K562 (cell line): ENCODE data around the gene RBM22. TPM values are rescaled to one million over a fixed set of nuclear protein-coding genes. Genes with fewer than 3 reads are reported as not detected.

Source experiments
- ARHGAP35 ChIP-seq: fragments of 450-650 bp; IDR thresholded peaks from 2 replicates; pipeline ENCODE4 v1.6.1; 2018; ENCODE audit not compliant: partially characterized antibody
- CBFB ChIP-seq: sonication (generic); formaldehyde crosslinking; IDR thresholded peaks from 2 replicates; pipeline ENCODE4 v1.4.0; 2020; ENCODE audit warnings: mild to moderate bottlenecking, missing genetic modification reagents
- CBX8 ChIP-seq: fragments of 200-600 bp; sonication (generic); IDR thresholded peaks from 2 replicates; pipeline ENCODE4 v1.6.1; 2012; ENCODE audit warnings: borderline replicate concordance, mixed run types, low read depth, mild to moderate bottlenecking, moderate library complexity, mixed read lengths, low read length, control low read depth, inconsistent platforms; ENCODE audit not compliant: poor library complexity, severe bottlenecking; ENCODE audit errors: extremely low read depth
- NEUROD1 ChIP-seq: fragments of 150-350 bp; IDR thresholded peaks from 2 replicates; pipeline ENCODE4 v1.6.1; 2014; ENCODE audit warnings: borderline replicate concordance, low read length, low read depth; ENCODE audit not compliant: partially characterized antibody
- POLR2B ChIP-seq: fragments of 450-650 bp; IDR thresholded peaks from 2 replicates; pipeline ENCODE4 v1.6.1; 2018; ENCODE audit warnings: low read depth; ENCODE audit not compliant: partially characterized antibody
- polyA plus RNA-seq, 8 experiments: library from polyadenylated mRNA; depleted of rRNA in 4 of 8; stranded (reverse) in 5 of 8; unstranded in 3 of 8; fragments of >200 nt; fragmentation: Nextera tagmentation in 2 of 8; fragmentation: Illumina TruSeq in 1 of 8; extraction: Ambion mirVana in 2 of 8; extraction: Trizol in 1 of 8; gene quantifications; 2 replicates each; pipeline versions ENCODE4 v1.2.1 to v1.2.3, GENCODE V29; 2011 to 2014; ENCODE audit warnings: inconsistent platforms in 1 of 8, missing spikeins in 1 of 8
- total RNA-seq, 7 experiments: library from RNA; depleted of rRNA in 6 of 7; stranded (reverse); fragments of >200 nt in 6 of 7; fragmentation: Illumina TruSeq in 2 of 7; extraction: Trizol in 2 of 7; gene quantifications; 2 replicates each; pipeline versions ENCODE4 v1.2.1 to v1.2.3, GENCODE V29; 2011 to 2021; ENCODE audit warnings: low replicate concordance in 1 of 7
- TF ChIP-seq, protein P1 (sequence below): sonication (generic); formaldehyde crosslinking; IDR thresholded peaks from 2 replicates; pipeline ENCODE4 v1.8.0; 2022; ENCODE audit warnings: mild to moderate bottlenecking, missing genetic modification reagents
- TF ChIP-seq, protein P2 (sequence below): sonication (generic); formaldehyde crosslinking; IDR thresholded peaks from 2 replicates; pipeline ENCODE4 v1.5.0; 2020; ENCODE audit warnings: missing genetic modification reagents
- TF ChIP-seq, protein P3 (sequence below): fragments of 450-650 bp; formaldehyde crosslinking; IDR thresholded peaks from 2 replicates; pipeline ENCODE4 v1.4.0; 2022; ENCODE audit warnings: missing genetic modification characterization
- TF ChIP-seq, protein P4 (sequence below): sonication (generic); formaldehyde crosslinking; IDR thresholded peaks from 2 replicates; pipeline ENCODE4 v1.8.0; 2022; ENCODE audit warnings: mild to moderate bottlenecking, missing genetic modification reagents
- TF ChIP-seq, protein P5 (sequence below): sonication (generic); formaldehyde crosslinking; IDR thresholded peaks from 2 replicates; pipeline ENCODE4 v1.8.1; 2023; ENCODE audit warnings: mild to moderate bottlenecking, missing genetic modification reagents
- TF ChIP-seq, protein P6 (sequence below): fragments of 450-650 bp; IDR thresholded peaks from 2 replicates; pipeline ENCODE4 v1.6.1; 2016; ENCODE audit warnings: mild to moderate bottlenecking

The RBM22 gene
- total and polyA plus RNA-seq, 9 of the 15 experiments (the other 6 are each of a cell fraction or from before 2014, with no cell fraction given) = 31.3 to 82.2 (median 44.8) TPM

DNA sequence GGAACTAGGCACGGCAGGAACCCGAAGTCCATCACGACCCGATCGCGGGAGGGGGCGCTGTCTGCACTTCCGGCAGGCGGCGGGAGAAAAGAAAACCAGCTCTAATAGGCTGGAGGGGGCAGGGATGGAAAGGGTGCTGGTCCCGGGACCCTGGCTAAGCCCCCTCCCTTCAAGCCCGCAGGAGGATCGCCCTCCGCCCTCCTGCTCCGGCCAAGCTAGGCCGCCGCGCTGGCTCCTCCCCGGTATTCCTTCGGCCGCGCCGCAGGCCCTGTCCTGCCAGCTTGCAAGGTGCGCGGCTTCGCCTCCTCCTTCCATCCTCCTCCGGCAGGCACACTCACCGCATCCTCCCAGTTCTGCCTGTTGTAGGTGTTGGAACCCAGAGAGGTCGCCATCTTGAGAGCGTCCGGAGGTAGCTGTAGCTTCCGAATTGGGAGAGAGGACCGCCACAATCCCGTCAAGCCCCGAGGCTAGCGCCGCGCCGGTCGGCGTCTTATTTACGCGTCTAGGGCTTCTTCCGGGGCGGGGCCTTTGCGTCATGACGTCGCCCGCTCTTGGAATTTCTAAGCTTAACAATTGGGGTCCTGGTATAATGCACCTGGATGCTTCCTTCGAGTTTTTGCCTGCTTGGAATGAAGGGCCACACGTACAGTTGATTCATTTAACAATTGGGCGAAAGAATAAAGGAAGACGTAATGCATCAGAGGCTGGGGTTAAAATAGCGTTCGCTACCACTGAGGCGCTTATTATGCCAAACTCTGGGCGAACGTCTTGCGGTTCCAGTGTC lies at the start of gene RBM22 (continued):
- TF ChIP-seq, protein P1, sequence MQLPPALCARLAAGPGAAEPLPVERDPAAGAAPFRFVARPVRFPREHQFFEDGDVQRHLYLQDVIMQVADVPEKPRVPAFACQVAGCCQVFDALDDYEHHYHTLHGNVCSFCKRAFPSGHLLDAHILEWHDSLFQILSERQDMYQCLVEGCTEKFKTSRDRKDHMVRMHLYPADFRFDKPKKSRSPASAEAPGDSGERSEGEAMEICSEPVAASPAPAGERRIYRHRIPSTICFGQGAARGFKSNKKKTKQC (CRISPR knock-in tag) = peak; percentile 71; the same call in 1 of the 2 replicates
- no peak for TF ChIP-seq CBX8
- no peak for TF ChIP-seq CBFB (CRISPR knock-in tag)
- TF ChIP-seq, protein P2, sequence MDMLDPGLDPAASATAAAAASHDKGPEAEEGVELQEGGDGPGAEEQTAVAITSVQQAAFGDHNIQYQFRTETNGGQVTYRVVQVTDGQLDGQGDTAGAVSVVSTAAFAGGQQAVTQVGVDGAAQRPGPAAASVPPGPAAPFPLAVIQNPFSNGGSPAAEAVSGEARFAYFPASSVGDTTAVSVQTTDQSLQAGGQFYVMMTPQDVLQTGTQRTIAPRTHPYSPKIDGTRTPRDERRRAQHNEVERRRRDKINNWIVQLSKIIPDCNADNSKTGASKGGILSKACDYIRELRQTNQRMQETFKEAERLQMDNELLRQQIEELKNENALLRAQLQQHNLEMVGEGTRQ (CRISPR knock-in tag) = no peak
- peak; percentile 73 for TF ChIP-seq POLR2B
- TF ChIP-seq, protein P3, sequence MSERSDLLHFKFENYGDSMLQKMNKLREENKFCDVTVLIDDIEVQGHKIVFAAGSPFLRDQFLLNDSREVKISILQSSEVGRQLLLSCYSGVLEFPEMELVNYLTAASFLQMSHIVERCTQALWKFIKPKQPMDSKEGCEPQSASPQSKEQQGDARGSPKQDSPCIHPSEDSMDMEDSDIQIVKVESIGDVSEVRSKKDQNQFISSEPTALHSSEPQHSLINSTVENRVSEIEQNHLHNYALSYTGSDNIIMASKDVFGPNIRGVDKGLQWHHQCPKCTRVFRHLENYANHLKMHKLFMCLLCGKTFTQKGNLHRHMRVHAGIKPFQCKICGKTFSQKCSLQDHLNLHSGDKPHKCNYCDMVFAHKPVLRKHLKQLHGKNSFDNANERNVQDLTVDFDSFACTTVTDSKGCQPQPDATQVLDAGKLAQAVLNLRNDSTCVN (CRISPR knock-in tag) = no peak
- TF ChIP-seq, protein P4, sequence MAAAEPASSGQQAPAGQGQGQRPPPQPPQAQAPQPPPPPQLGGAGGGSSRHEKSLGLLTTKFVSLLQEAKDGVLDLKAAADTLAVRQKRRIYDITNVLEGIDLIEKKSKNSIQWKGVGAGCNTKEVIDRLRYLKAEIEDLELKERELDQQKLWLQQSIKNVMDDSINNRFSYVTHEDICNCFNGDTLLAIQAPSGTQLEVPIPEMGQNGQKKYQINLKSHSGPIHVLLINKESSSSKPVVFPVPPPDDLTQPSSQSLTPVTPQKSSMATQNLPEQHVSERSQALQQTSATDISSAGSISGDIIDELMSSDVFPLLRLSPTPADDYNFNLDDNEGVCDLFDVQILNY (CRISPR knock-in tag) = no peak
- TF ChIP-seq, protein P5, sequence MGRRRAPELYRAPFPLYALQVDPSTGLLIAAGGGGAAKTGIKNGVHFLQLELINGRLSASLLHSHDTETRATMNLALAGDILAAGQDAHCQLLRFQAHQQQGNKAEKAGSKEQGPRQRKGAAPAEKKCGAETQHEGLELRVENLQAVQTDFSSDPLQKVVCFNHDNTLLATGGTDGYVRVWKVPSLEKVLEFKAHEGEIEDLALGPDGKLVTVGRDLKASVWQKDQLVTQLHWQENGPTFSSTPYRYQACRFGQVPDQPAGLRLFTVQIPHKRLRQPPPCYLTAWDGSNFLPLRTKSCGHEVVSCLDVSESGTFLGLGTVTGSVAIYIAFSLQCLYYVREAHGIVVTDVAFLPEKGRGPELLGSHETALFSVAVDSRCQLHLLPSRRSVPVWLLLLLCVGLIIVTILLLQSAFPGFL (CRISPR knock-in tag) = no peak
- TF ChIP-seq, protein P6, sequence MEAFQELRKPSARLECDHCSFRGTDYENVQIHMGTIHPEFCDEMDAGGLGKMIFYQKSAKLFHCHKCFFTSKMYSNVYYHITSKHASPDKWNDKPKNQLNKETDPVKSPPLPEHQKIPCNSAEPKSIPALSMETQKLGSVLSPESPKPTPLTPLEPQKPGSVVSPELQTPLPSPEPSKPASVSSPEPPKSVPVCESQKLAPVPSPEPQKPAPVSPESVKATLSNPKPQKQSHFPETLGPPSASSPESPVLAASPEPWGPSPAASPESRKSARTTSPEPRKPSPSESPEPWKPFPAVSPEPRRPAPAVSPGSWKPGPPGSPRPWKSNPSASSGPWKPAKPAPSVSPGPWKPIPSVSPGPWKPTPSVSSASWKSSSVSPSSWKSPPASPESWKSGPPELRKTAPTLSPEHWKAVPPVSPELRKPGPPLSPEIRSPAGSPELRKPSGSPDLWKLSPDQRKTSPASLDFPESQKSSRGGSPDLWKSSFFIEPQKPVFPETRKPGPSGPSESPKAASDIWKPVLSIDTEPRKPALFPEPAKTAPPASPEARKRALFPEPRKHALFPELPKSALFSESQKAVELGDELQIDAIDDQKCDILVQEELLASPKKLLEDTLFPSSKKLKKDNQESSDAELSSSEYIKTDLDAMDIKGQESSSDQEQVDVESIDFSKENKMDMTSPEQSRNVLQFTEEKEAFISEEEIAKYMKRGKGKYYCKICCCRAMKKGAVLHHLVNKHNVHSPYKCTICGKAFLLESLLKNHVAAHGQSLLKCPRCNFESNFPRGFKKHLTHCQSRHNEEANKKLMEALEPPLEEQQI = no peak
- no peak for TF ChIP-seq ARHGAP35
- peak; percentile 43 for TF ChIP-seq NEUROD1
